Measurements from ENCODE around the gene THRB. TPM values are rescaled to one million over a fixed set of nuclear protein-coding genes. Genes with fewer than 3 reads are reported as not detected.

Gene THRB
- total and polyA plus RNA-seq, 9 of the 15 experiments (the other 6 are each of a cell fraction or from before 2014, with no cell fraction given): 1.7 to 14.9 (median 6.9) TPM

DNA sequence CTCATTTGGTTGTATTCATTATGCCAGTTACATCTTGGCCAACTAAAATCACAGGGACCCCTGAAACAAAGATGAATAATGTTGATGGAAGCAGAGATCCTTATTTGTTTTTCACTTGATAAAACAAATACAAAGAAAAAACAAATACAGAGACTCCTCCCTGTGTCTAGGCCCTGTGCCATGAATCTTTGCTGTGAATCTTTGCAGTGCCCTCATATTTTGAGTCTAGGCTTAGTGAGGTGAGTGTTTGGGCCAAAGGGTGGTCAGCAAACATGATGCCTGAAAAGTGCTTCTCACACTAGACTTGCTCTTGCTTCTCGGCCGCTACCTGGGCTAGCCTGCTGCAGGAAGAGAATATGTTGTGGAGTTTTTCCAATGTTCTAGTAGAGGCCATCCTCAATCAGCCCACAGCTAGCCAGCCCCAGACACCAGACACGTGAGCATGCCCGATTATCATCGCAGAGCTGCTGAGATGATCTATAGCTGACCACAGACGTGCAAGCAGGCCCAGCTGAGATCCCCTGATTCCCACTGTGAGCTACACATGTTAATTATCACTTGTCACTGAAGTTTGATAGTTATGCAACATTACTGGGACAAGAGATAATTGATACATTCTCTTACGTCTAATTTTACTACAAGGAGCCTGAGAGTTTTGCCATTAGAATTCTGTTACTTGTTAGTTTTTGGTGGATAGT is 191.4 kb downstream of the THRB start (continued):
- TF ChIP-seq, protein P1, sequence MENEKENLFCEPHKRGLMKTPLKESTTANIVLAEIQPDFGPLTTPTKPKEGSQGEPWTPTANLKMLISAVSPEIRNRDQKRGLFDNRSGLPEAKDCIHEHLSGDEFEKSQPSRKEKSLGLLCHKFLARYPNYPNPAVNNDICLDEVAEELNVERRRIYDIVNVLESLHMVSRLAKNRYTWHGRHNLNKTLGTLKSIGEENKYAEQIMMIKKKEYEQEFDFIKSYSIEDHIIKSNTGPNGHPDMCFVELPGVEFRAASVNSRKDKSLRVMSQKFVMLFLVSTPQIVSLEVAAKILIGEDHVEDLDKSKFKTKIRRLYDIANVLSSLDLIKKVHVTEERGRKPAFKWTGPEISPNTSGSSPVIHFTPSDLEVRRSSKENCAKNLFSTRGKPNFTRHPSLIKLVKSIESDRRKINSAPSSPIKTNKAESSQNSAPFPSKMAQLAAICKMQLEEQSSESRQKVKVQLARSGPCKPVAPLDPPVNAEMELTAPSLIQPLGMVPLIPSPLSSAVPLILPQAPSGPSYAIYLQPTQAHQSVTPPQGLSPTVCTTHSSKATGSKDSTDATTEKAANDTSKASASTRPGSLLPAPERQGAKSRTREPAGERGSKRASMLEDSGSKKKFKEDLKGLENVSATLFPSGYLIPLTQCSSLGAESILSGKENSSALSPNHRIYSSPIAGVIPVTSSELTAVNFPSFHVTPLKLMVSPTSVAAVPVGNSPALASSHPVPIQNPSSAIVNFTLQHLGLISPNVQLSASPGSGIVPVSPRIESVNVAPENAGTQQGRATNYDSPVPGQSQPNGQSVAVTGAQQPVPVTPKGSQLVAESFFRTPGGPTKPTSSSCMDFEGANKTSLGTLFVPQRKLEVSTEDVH (IDR thresholded peaks at IDR 0.05; ENCODE audit: low read depth, partially characterized antibody): no peak
- TF ChIP-seq, protein P2, sequence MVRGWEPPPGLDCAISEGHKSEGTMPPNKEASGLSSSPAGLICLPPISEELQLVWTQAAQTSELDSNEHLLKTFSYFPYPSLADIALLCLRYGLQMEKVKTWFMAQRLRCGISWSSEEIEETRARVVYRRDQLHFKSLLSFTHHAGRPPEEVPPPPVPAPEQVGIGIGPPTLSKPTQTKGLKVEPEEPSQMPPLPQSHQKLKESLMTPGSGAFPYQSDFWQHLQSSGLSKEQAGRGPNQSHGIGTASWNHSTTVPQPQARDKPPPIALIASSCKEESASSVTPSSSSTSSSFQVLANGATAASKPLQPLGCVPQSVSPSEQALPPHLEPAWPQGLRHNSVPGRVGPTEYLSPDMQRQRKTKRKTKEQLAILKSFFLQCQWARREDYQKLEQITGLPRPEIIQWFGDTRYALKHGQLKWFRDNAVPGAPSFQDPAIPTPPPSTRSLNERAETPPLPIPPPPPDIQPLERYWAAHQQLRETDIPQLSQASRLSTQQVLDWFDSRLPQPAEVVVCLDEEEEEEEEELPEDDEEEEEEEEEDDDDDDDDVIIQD (CRISPR knock-in tag; IDR thresholded peaks at IDR 0.05): no peak
- TF ChIP-seq, protein P3, sequence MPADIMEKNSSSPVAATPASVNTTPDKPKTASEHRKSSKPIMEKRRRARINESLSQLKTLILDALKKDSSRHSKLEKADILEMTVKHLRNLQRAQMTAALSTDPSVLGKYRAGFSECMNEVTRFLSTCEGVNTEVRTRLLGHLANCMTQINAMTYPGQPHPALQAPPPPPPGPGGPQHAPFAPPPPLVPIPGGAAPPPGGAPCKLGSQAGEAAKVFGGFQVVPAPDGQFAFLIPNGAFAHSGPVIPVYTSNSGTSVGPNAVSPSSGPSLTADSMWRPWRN (IDR thresholded peaks at IDR 0.05; ENCODE audit: low read depth): peak; percentile 96
- TF ChIP-seq, protein P4, sequence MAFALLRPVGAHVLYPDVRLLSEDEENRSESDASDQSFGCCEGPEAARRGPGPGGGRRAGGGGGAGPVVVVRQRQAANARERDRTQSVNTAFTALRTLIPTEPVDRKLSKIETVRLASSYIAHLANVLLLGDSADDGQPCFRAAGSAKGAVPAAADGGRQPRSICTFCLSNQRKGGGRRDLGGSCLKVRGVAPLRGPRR (CRISPR knock-in tag; IDR thresholded peaks at IDR 0.05): no peak
- TF ChIP-seq, protein P5, sequence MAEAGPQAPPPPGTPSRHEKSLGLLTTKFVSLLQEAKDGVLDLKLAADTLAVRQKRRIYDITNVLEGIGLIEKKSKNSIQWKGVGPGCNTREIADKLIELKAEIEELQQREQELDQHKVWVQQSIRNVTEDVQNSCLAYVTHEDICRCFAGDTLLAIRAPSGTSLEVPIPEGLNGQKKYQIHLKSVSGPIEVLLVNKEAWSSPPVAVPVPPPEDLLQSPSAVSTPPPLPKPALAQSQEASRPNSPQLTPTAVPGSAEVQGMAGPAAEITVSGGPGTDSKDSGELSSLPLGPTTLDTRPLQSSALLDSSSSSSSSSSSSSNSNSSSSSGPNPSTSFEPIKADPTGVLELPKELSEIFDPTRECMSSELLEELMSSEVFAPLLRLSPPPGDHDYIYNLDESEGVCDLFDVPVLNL (CRISPR knock-in tag; IDR thresholded peaks at IDR 0.05; ENCODE audit: low read depth): no peak
- TF ChIP-seq, protein P6, sequence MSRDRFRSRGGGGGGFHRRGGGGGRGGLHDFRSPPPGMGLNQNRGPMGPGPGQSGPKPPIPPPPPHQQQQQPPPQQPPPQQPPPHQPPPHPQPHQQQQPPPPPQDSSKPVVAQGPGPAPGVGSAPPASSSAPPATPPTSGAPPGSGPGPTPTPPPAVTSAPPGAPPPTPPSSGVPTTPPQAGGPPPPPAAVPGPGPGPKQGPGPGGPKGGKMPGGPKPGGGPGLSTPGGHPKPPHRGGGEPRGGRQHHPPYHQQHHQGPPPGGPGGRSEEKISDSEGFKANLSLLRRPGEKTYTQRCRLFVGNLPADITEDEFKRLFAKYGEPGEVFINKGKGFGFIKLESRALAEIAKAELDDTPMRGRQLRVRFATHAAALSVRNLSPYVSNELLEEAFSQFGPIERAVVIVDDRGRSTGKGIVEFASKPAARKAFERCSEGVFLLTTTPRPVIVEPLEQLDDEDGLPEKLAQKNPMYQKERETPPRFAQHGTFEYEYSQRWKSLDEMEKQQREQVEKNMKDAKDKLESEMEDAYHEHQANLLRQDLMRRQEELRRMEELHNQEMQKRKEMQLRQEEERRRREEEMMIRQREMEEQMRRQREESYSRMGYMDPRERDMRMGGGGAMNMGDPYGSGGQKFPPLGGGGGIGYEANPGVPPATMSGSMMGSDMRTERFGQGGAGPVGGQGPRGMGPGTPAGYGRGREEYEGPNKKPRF (IDR thresholded peaks at IDR 0.05; ENCODE audit: low read depth, low read length): no peak
- TF ChIP-seq ZNF184 (CRISPR knock-in tag; IDR thresholded peaks at IDR 0.05) (no peak), KDM1A (IDR thresholded peaks at IDR 0.05) (peak; percentile 63 to 70; a peak in 2 of 4 replicates), SNRNP70 (optimal IDR thresholded peaks at IDR 0.05; ENCODE audit: low read depth, low read length) (no peak), TCF3 (CRISPR knock-in tag; IDR thresholded peaks at IDR 0.05) (peak; percentile 80), ZC3H4 (CRISPR knock-in tag; IDR thresholded peaks at IDR 0.05; ENCODE audit: borderline replicate concordance) (no peak)
- TF ChIP-seq, protein P7, sequence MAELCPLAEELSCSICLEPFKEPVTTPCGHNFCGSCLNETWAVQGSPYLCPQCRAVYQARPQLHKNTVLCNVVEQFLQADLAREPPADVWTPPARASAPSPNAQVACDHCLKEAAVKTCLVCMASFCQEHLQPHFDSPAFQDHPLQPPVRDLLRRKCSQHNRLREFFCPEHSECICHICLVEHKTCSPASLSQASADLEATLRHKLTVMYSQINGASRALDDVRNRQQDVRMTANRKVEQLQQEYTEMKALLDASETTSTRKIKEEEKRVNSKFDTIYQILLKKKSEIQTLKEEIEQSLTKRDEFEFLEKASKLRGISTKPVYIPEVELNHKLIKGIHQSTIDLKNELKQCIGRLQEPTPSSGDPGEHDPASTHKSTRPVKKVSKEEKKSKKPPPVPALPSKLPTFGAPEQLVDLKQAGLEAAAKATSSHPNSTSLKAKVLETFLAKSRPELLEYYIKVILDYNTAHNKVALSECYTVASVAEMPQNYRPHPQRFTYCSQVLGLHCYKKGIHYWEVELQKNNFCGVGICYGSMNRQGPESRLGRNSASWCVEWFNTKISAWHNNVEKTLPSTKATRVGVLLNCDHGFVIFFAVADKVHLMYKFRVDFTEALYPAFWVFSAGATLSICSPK (IDR thresholded peaks at IDR 0.05; ENCODE audit: borderline replicate concordance): no peak
- TF ChIP-seq, protein P8, sequence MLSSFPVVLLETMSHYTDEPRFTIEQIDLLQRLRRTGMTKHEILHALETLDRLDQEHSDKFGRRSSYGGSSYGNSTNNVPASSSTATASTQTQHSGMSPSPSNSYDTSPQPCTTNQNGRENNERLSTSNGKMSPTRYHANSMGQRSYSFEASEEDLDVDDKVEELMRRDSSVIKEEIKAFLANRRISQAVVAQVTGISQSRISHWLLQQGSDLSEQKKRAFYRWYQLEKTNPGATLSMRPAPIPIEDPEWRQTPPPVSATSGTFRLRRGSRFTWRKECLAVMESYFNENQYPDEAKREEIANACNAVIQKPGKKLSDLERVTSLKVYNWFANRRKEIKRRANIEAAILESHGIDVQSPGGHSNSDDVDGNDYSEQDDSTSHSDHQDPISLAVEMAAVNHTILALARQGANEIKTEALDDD (IDR thresholded peaks at IDR 0.05): no peak

Measured in K562 (cell line).